ENCODE results near the gene ZNF311.
A peak's percentile ranks its signal among the peaks of the same experiment; 100 is the strongest.
"Not testable (repeated sequence)": the region's sequence is repeated elsewhere in the genome, so short reads cannot be mapped to it uniquely, and the experiment has no call there.

ZNF311 gene

DNA sequence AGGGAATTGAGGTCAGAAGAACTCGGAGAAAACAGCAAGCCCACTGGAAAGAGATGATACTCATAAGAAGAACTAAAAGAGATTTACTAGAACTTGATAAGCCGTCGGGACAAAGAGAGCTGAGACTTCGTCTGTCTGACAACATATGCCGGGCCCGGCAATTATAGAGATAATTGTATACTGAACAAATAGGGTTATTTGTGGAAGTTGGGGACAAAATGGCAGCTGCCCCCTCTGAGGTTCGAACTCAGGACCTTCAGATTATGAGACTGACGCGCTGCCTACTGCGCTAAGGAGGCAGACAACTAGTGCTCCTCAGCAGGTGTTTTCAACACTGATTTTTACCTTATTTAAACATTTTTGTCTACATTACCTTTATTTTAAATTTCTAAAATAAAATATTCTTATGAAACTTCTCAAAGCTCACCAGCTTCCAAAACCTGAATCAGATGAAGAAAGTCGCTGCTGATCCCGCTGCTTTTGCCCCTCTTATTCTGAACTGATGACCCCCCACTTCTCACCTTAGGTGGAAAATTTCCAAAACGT is 52.0 kb downstream of the ZNF311 start:
- peak; percentile 66 to 68 for DNase-seq

DNA sequence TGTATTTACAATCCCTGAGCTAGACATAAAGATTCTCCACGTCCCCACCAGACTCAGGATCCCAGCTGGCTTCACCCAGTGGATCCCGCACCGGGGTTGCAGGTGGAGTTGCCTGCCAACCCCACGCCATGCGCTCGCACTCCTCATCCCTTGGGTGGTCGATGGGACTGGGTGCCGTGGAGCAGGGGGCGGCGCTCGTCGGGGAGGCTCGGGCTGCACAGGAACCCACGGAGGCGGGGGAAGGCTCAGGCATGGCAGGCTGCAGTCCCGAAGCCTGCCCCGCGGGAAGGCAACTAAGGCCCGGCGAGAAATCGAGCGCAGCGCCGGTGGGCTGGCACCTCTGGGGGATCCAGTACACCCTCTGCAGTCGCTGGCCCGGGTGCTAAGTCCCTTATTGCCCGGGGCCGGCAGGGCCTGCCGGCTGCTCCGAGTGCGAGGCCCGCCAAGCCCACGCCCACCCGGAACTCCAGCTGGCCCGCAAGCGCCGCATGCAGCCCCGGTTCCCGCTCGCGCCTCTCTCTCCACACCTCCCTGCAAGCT is 55.4 kb downstream of the ZNF311 start:
- not testable (repeated sequence) for DNase-seq

DNA sequence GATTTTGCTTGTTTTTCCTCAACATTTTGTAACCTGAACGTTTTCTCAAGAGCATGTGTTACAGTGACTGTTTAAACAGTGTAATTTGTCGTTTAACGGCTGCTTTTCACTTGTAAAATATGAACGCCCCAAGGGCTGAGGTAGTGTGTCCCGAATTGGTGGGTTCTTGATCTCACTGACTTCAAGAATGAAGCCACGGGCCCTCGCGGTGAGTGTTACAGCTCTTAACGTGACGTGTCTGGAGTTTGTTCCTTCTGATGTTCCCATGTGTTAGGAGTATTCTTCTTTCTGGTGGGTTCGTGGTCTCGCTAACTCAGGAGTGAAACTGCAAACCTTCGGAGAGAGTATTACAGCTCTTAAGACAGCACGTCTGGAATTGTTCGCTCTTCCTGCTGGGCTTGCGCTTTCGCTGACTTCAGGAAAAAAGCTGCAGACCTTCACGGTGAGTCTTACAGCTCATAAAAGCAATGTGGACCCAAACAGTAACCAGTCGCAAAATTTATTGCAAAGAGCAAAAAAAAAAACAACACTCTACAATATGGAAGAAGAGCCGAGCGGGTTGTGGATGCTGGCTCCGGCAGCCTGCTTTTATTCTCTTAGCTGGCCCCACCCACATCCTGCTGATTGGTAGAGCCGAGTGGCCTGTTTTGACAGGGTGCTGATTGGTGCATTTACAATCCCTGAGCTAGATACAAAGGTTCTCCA is 56.2 kb downstream of the ZNF311 start:
- DNase-seq, result no peak

DNA sequence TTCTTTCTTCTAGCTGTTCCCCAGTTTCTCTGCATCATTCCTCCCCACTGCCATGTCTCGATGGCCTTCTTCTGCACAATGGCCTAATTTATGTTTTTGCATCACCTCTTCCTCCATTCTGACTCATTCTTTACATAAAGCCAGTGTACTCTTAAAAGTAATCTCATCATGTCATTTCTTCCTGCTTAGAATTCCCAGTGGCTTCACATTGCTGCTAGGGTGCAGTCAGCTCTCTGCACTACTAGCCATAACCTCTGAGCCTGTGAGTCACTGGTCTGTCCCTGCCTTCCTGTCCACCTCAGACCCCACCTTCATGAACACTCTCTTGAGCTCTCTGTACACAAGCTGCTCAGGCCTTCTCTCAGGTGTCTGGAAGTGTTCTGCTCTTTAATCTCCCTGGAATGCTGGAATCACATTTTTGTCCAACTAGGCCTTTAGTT is 57.3 kb downstream of the ZNF311 start:
- DNase-seq, result no peak

DNA sequence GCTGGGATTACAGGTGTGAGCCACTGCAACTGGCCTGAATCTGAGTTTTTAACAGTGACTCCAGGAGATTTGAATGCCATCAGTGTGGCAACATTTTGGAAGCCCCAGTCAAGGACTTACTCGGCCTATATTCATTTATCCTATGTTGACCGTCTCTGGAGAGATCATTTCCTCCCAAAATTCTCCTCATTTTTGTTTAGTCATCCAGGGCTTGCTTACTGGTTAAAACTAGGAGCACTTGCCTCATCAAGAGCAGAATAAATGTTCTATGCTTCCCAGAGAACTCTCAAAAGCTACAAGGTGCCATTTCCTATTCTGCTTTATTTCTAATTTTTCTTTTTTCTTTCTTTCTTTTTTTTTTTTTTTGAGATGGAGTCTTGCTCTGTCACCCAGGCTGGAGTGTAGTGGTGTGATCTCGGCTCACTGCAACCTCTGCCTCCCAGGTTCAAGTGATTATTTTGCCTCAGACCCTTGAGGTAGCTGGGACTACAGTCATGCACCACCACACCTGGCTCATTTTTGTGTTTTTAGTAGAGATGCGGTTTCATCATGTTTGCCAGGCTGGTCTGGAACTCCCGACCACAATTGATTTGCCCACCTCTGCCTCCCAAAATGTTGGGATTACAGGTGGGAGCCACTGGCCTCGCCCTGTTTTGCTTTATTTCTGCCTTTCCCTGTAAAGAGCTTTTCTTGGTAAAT is 57.9 kb downstream of the ZNF311 start:
- DNase-seq, result no peak

DNA sequence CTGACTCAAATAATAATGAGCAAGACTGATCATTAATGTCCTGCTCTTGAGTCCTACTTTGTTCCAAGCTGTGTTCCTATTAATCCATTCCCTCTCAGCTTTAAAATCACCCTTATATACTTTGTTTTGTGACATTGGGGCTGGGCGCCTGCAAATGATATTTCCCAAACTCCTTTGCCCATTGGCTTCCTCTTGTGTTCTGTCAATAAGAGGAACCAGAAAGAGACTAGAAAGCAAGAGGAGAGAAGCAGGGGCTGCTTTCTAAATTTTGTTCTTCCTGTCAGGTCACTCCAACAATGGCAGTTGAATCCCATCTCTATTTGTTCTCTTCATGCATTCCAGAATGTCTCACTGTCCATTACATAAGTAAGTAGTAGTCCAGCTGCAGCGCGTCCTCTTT is 59.8 kb downstream of the ZNF311 start:
- DNase-seq, result no peak
